ENCODE measurements around the gene CTSL.

Gene CTSL

GRCh38 chr9:87713278-87713987, 12.5 kb upstream of the CTSL start:
- peaks cover 5% of the 10 kb centered on the region for H3K36me3 ChIP-seq (ENCODE audit: insufficient read depth, low read length)
- peak overlapping the region; percentile 39 for H3K27ac ChIP-seq (ENCODE audit: low read depth, low read length)
- H3K27me3 ChIP-seq (ENCODE audit: control insufficient read depth in 1 of 2, insufficient read depth in 2 of 2, low read length in 2 of 2), result no peaks in the 10 kb centered on the region
- H3K4me1 ChIP-seq (ENCODE audit: insufficient read depth, low read length), result peaks cover 20% of the 10 kb centered on the region
- H3K9me3 ChIP-seq (ENCODE audit: low read length), result no peaks in the 10 kb centered on the region
- H3K4me3 ChIP-seq (ENCODE audit: low read depth in 1 of 2, low read length in 2 of 2), result no peak overlapping the region
- H3K9ac ChIP-seq (ENCODE audit: low read length), result peak overlapping the region; percentile 16

GRCh38 chr9:87713988-87714330, 12.0 kb upstream of the CTSL start:
- Histone ChIP-seq H3K27ac (ENCODE audit: low read depth, low read length) (peak overlapping the region; percentile 39), H3K27me3 (ENCODE audit: control insufficient read depth in 1 of 2, insufficient read depth in 2 of 2, low read length in 2 of 2) (no peaks in the 10 kb centered on the region), H3K36me3 (ENCODE audit: insufficient read depth, low read length) (peaks cover 5% of the 10 kb centered on the region), H3K9ac (ENCODE audit: low read length) (no peak overlapping the region), H3K9me3 (ENCODE audit: low read length) (no peaks in the 10 kb centered on the region), H3K4me1 (ENCODE audit: insufficient read depth, low read length) (peaks cover 20% of the 10 kb centered on the region), H3K4me3 (ENCODE audit: low read depth in 1 of 2, low read length in 2 of 2) (no peak overlapping the region)

DNA sequence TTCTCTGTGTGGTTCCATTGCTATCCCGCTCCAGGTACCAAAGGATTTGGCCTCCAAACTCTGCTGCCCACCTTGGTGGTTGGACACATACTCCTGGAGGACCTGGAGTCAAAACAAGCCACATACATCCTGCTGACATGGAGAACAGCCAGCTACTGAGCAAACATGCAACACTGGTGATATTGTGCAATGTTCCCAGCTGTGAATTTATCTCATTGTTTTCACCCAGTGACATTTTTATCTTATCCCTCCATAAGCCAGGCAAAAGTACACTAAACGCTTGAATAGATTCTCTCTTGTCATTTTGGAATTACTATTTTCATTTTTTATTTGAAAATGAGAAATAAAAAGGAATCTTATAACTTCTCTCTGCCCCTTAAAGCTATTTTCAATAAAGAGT, 11.1 kb upstream of the CTSL start:
- no peak overlapping the region for H3K9ac ChIP-seq (ENCODE audit: low read length)
- no peaks in the 10 kb centered on the region for H3K27me3 ChIP-seq (ENCODE audit: control insufficient read depth in 1 of 2, insufficient read depth in 2 of 2, low read length in 2 of 2)
- peaks cover 3% of the 10 kb centered on the region for H3K36me3 ChIP-seq (ENCODE audit: insufficient read depth, low read length)
- no peaks in the 10 kb centered on the region for H3K9me3 ChIP-seq (ENCODE audit: low read length)
- peaks cover 20% of the 10 kb centered on the region for H3K4me1 ChIP-seq (ENCODE audit: insufficient read depth, low read length)
- H3K27ac ChIP-seq (ENCODE audit: low read depth, low read length), result peak overlapping the region; percentile 63
- no peak overlapping the region for H3K4me3 ChIP-seq (ENCODE audit: low read depth in 1 of 2, low read length in 2 of 2)

- Histone ChIP-seq H3K27ac (ENCODE audit: low read depth, low read length) (no peak overlapping the region), H3K4me3 (ENCODE audit: low read depth in 1 of 2, low read length in 2 of 2) (no peak overlapping the region), H3K36me3 (ENCODE audit: insufficient read depth, low read length) (no peaks in the 10 kb centered on the region), H3K9me3 (ENCODE audit: low read length) (no peaks in the 10 kb centered on the region), H3K4me1 (ENCODE audit: insufficient read depth, low read length) (peaks cover 20% of the 10 kb centered on the region), H3K9ac (ENCODE audit: low read length) (no peak overlapping the region), H3K27me3 (ENCODE audit: control insufficient read depth in 1 of 2, insufficient read depth in 2 of 2, low read length in 2 of 2) (no peaks in the 10 kb centered on the region)
These were observed 9.8 kb upstream of the CTSL start for GRCh38 chr9:87716141-87716540.

DNA sequence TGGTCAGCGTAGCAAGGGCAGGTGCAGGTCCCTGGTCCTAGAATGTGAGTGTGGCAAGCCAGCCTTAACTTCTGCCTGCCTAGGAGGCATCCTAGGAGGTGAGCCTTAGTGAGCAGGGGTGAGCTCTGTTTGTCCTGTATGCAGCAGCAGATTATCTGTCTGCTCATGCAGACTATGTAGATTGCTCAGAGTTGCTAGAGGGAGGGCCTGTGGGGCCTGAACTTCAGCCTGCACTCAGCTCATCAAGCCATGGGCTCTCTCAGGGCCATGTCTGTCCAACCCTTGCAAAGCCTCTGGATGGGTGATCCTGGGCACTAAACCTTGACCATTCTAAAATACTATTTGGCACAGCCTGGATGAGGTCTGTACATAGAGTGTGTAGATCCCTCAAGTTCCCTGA, 8.5 kb upstream of the CTSL start:
- Histone ChIP-seq H3K4me3 (ENCODE audit: low read depth in 1 of 2, low read length in 2 of 2) (no peak overlapping the region), H3K27ac (ENCODE audit: low read depth, low read length) (no peak overlapping the region), H3K36me3 (ENCODE audit: insufficient read depth, low read length) (no peaks in the 10 kb centered on the region), H3K9me3 (ENCODE audit: low read length) (no peaks in the 10 kb centered on the region), H3K9ac (ENCODE audit: low read length) (no peak overlapping the region), H3K4me1 (ENCODE audit: insufficient read depth, low read length) (peaks cover 20% of the 10 kb centered on the region), H3K27me3 (ENCODE audit: control insufficient read depth in 1 of 2, insufficient read depth in 2 of 2, low read length in 2 of 2) (no peaks in the 10 kb centered on the region)

GRCh38 chr9:87718231-87718630, 7.7 kb upstream of the CTSL start:
- Histone ChIP-seq H3K4me1 (ENCODE audit: insufficient read depth, low read length) (peaks cover 15% of the 10 kb centered on the region), H3K9ac (ENCODE audit: low read length) (no peak overlapping the region), H3K9me3 (ENCODE audit: low read length) (no peaks in the 10 kb centered on the region), H3K4me3 (ENCODE audit: low read depth in 1 of 2, low read length in 2 of 2) (no peak overlapping the region), H3K36me3 (ENCODE audit: insufficient read depth, low read length) (no peaks in the 10 kb centered on the region), H3K27ac (ENCODE audit: low read depth, low read length) (no peak overlapping the region), H3K27me3 (ENCODE audit: control insufficient read depth in 1 of 2, insufficient read depth in 2 of 2, low read length in 2 of 2) (no peaks in the 10 kb centered on the region)

- H3K9ac ChIP-seq (ENCODE audit: low read length), result no peak overlapping the region
- no peaks in the 10 kb centered on the region for H3K27me3 ChIP-seq (ENCODE audit: control insufficient read depth in 1 of 2, insufficient read depth in 2 of 2, low read length in 2 of 2)
- no peaks in the 10 kb centered on the region for H3K36me3 ChIP-seq (ENCODE audit: insufficient read depth, low read length)
- peaks cover 11% of the 10 kb centered on the region for H3K4me1 ChIP-seq (ENCODE audit: insufficient read depth, low read length)
- H3K27ac ChIP-seq (ENCODE audit: low read depth, low read length), result no peak overlapping the region
- no peaks in the 10 kb centered on the region for H3K9me3 ChIP-seq (ENCODE audit: low read length)
- H3K4me3 ChIP-seq (ENCODE audit: low read depth in 1 of 2, low read length in 2 of 2), result no peak overlapping the region
These were observed 6.9 kb upstream of the CTSL start for GRCh38 chr9:87718852-87719612.

- H3K27me3 ChIP-seq (ENCODE audit: control insufficient read depth in 1 of 2, insufficient read depth in 2 of 2, low read length in 2 of 2), result no peaks in the 10 kb centered on the region
- no peaks in the 10 kb centered on the region for H3K9me3 ChIP-seq (ENCODE audit: low read length)
- no peak overlapping the region for H3K27ac ChIP-seq (ENCODE audit: low read depth, low read length)
- no peak overlapping the region for H3K4me3 ChIP-seq (ENCODE audit: low read depth in 1 of 2, low read length in 2 of 2)
- peaks cover under 1% of the 10 kb centered on the region for H3K4me1 ChIP-seq (ENCODE audit: insufficient read depth, low read length)
- H3K9ac ChIP-seq (ENCODE audit: low read length), result no peak overlapping the region
- H3K36me3 ChIP-seq (ENCODE audit: insufficient read depth, low read length), result no peaks in the 10 kb centered on the region
These were observed 5.7 kb upstream of the CTSL start for GRCh38 chr9:87720173-87720572.

- Histone ChIP-seq H3K4me1 (ENCODE audit: insufficient read depth, low read length) (peaks cover 6% of the 10 kb centered on the region), H3K9ac (ENCODE audit: low read length) (no peak overlapping the region), H3K27me3 (ENCODE audit: control insufficient read depth in 1 of 2, insufficient read depth in 2 of 2, low read length in 2 of 2) (no peaks in the 10 kb centered on the region), H3K9me3 (ENCODE audit: low read length) (no peaks in the 10 kb centered on the region), H3K36me3 (ENCODE audit: insufficient read depth, low read length) (peaks cover 4% of the 10 kb centered on the region), H3K4me3 (ENCODE audit: low read depth in 1 of 2, low read length in 2 of 2) (no peak overlapping the region), H3K27ac (ENCODE audit: low read depth, low read length) (no peak overlapping the region)
These were observed 3.4 kb upstream of the CTSL start for GRCh38 chr9:87722393-87723088.

GRCh38 chr9:87725356-87725899, 491 bp upstream of the CTSL start:
- Histone ChIP-seq H3K36me3 (ENCODE audit: insufficient read depth, low read length) (peaks cover 33% of the 10 kb centered on the region), H3K4me3 (ENCODE audit: low read depth in 1 of 2, low read length in 2 of 2) (peak overlapping the region; percentile 61 to 71), H3K27me3 (ENCODE audit: control insufficient read depth in 1 of 2, insufficient read depth in 2 of 2, low read length in 2 of 2) (no peaks in the 10 kb centered on the region), H3K4me1 (ENCODE audit: insufficient read depth, low read length) (peaks cover 26% of the 10 kb centered on the region), H3K9ac (ENCODE audit: low read length) (no peak overlapping the region), H3K27ac (ENCODE audit: low read depth, low read length) (peak overlapping the region; percentile 85), H3K9me3 (ENCODE audit: low read length) (no peaks in the 10 kb centered on the region)

- Histone ChIP-seq H3K4me3 (ENCODE audit: low read depth in 1 of 2, low read length in 2 of 2) (no peak overlapping the region), H3K9me3 (ENCODE audit: low read length) (no peaks in the 10 kb centered on the region), H3K27me3 (ENCODE audit: control insufficient read depth in 1 of 2, insufficient read depth in 2 of 2, low read length in 2 of 2) (no peaks in the 10 kb centered on the region), H3K9ac (ENCODE audit: low read length) (no peak overlapping the region), H3K27ac (ENCODE audit: low read depth, low read length) (no peak overlapping the region), H3K4me1 (ENCODE audit: insufficient read depth, low read length) (peaks cover 26% of the 10 kb centered on the region), H3K36me3 (ENCODE audit: insufficient read depth, low read length) (peaks cover 50% of the 10 kb centered on the region)
These were observed 3.3 kb downstream of the CTSL start for GRCh38 chr9:87729246-87729645.

All from muscle layer of colon (tissue), 2 donors.